HL-60 (cell line): ENCODE data around the gene FBN1.

Source experiments
- CTCF ChIP-seq: IDR thresholded peaks from one replicate; pipeline ENCODE4 v1.5.1; 2011; ENCODE audit warnings: low read length, control low read depth, inconsistent platforms; ENCODE audit not compliant: insufficient read depth
- GABPA ChIP-seq: IDR thresholded peaks from 2 replicates; pipeline ENCODE4 v1.6.1; 2012; ENCODE audit warnings: low read depth
- POLR2AphosphoS5 ChIP-seq: IDR thresholded peaks from 2 replicates; pipeline ENCODE4 v1.6.1; 2012; ENCODE audit warnings: low read depth
- REST ChIP-seq: IDR thresholded peaks from 2 replicates; pipeline ENCODE4 v1.6.1; 2012; ENCODE audit warnings: low read depth; ENCODE audit not compliant: insufficient replicate concordance
- SPI1 ChIP-seq: IDR thresholded peaks from 2 replicates; pipeline ENCODE4 v1.6.1; 2012; ENCODE audit warnings: low read depth, mild to moderate bottlenecking, borderline replicate concordance

- TF ChIP-seq CTCF (no peak), POLR2AphosphoS5 (no peak), REST (no peak), GABPA (no peak), SPI1 (no peak)
Measured at GRCh38 chr15:48654801-48655200, 9.3 kb upstream of the FBN1 start.
